Stimulated activated naive CD8-positive, alpha-beta T cell treated with anti-CD3 and anti-CD28 coated beads, Interleukin-15, amount 100 ng/mL, for 72 hours (primary cell): ENCODE measurements around the gene NT5C.
A peak's percentile ranks its signal among the peaks of the same experiment; 100 is the strongest.
"Not testable (repeated sequence)": the region's sequence is repeated elsewhere in the genome, so short reads cannot be mapped to it uniquely, and the experiment has no call there.

Experiments
- ATAC-seq: fragments of 150-1000 bp; cut with Tn5 transposase; 2 replicates; pipeline ENCODE4 v1.10.0; 2021; ENCODE audit warnings: mild to moderate bottlenecking, moderate library complexity
- DNase-seq, 2 donors: peaks; one replicate each; pipeline ENCODE4 v3.0.0; 2021 to 2022
- H3K27ac Mint-ChIP-seq, 2 donors: one replicate each; pipeline ENCODE4 v1.8.0; 2022; ENCODE audit warnings: mild to moderate bottlenecking in 2 of 2, mixed read lengths in 2 of 2, moderate library complexity in 2 of 2
- H3K27me3 Mint-ChIP-seq: one replicate; pipeline ENCODE4 v1.8.0; 2022; ENCODE audit warnings: mixed read lengths
- H3K4me1 Mint-ChIP-seq: one replicate; pipeline ENCODE4 v1.8.0; 2022; ENCODE audit warnings: mild to moderate bottlenecking, mixed read lengths
- H3K4me3 Mint-ChIP-seq, 2 donors: one replicate each; pipeline ENCODE4 v1.8.0; 2022; ENCODE audit warnings: mild to moderate bottlenecking in 2 of 2, mixed read lengths in 2 of 2, moderate library complexity in 1 of 2
- H3K9me3 Mint-ChIP-seq, 2 donors: one replicate each; pipeline ENCODE4 v1.8.0; 2022; ENCODE audit warnings: mixed read lengths in 2 of 2

NT5C gene

GRCh38 chr17:75131278-75132017 lies at the start of gene NT5C:
NT5C (minus strand) TSS chr17:75131742; CDS start chr17:75131707, 35 bp downstream.
- no peaks in the 10 kb centered on the region for H3K27me3 Mint-ChIP-seq
- DNase-seq (peak; percentile 80 to 81), ATAC-seq (peak; percentile 92)
- H3K4me3 Mint-ChIP-seq = peak within 1 kb of the TSS; percentile 91 to 95
- H3K27ac Mint-ChIP-seq = peak within 1 kb of the TSS; percentile 95 to 96
- H3K9me3 Mint-ChIP-seq = no peaks in the 10 kb centered on the region
- peaks cover 37% of the 10 kb centered on the region for H3K4me1 Mint-ChIP-seq

GRCh38 chr17:75181110-75181509 lies 49.6 kb upstream of the NT5C start:
- DNase-seq (no peak), ATAC-seq (no peak)
- Mint-ChIP-seq H3K4me1 (peaks cover 50% of the 10 kb centered on the region), H3K4me3 (peak overlapping the region; percentile 89 to 94), H3K27me3 (no peaks in the 10 kb centered on the region), H3K27ac (peak overlapping the region; percentile 80 to 88), H3K9me3 (no peaks in the 10 kb centered on the region)

- Mint-ChIP-seq H3K27ac (peak overlapping the region in 1 of 2 donors; percentile 82), H3K4me1 (peaks cover 43% of the 10 kb centered on the region)
These were observed 46.9 kb upstream of the NT5C start for GRCh38 chr17:75178453-75178852.

GRCh38 chr17:75176625-75177024 lies 45.1 kb upstream of the NT5C start:
- peak overlapping the region in 1 of 2 donors; percentile 74 for H3K27ac Mint-ChIP-seq

More at GRCh38 chr17:75178453-75178852, 46.9 kb upstream of the NT5C start:
- ATAC-seq (no peak), DNase-seq (no peak)
- H3K9me3 Mint-ChIP-seq = no peaks in the 10 kb centered on the region
- no peak overlapping the region for H3K4me3 Mint-ChIP-seq
- no peaks in the 10 kb centered on the region for H3K27me3 Mint-ChIP-seq

GRCh38 chr17:75174996-75175395 lies 43.5 kb upstream of the NT5C start:
- Mint-ChIP-seq H3K4me1 (peaks cover 39% of the 10 kb centered on the region), H3K4me3 (no peak overlapping the region), H3K27ac (no peak overlapping the region), H3K27me3 (no peaks in the 10 kb centered on the region), H3K9me3 (no peaks in the 10 kb centered on the region)
- no peak for ATAC-seq
- no peak for DNase-seq

More at GRCh38 chr17:75176625-75177024, 45.1 kb upstream of the NT5C start:
- DNase-seq (no peak), ATAC-seq (no peak)
- H3K9me3 Mint-ChIP-seq = no peaks in the 10 kb centered on the region
- H3K27me3 Mint-ChIP-seq = no peaks in the 10 kb centered on the region
- no peak overlapping the region for H3K4me3 Mint-ChIP-seq
- H3K4me1 Mint-ChIP-seq = peaks cover 53% of the 10 kb centered on the region

GRCh38 chr17:75173526-75173925 lies 42.0 kb upstream of the NT5C start:
- Mint-ChIP-seq H3K27me3 (no peaks in the 10 kb centered on the region), H3K27ac (no peak overlapping the region), H3K4me3 (no peak overlapping the region), H3K4me1 (peaks cover 28% of the 10 kb centered on the region), H3K9me3 (no peaks in the 10 kb centered on the region)
- no peak for ATAC-seq
- DNase-seq = no peak

GRCh38 chr17:75168998-75169397 lies 37.5 kb upstream of the NT5C start:
- no peak overlapping the region for H3K4me3 Mint-ChIP-seq
- no peaks in the 10 kb centered on the region for H3K9me3 Mint-ChIP-seq
- DNase-seq = no peak
- H3K4me1 Mint-ChIP-seq = peaks cover 20% of the 10 kb centered on the region
- ATAC-seq = no peak
- H3K27me3 Mint-ChIP-seq = no peaks in the 10 kb centered on the region
- no peak overlapping the region for H3K27ac Mint-ChIP-seq

- not testable (repeated sequence) for H3K9me3 Mint-ChIP-seq, DNase-seq, H3K4me3 Mint-ChIP-seq, H3K27me3 Mint-ChIP-seq, ATAC-seq, H3K4me1 Mint-ChIP-seq
- peak overlapping the region in 1 of 2 donors; percentile 63 for H3K27ac Mint-ChIP-seq
These were observed 33.1 kb upstream of the NT5C start for GRCh38 chr17:75164606-75165005.

- H3K27ac Mint-ChIP-seq = no peak overlapping the region
- no peak overlapping the region for H3K4me3 Mint-ChIP-seq
- no peaks in the 10 kb centered on the region for H3K9me3 Mint-ChIP-seq
- ATAC-seq (no peak), DNase-seq (no peak)
- H3K27me3 Mint-ChIP-seq = no peaks in the 10 kb centered on the region
- no peaks in the 10 kb centered on the region for H3K4me1 Mint-ChIP-seq
These were observed 31.5 kb upstream of the NT5C start for GRCh38 chr17:75163074-75163473.

GRCh38 chr17:75160211-75160610 lies 28.7 kb upstream of the NT5C start:
- ATAC-seq (no peak), DNase-seq (no peak)
- Mint-ChIP-seq H3K4me3 (no peak overlapping the region), H3K27ac (no peak overlapping the region), H3K27me3 (no peaks in the 10 kb centered on the region), H3K4me1 (peaks cover 12% of the 10 kb centered on the region), H3K9me3 (no peaks in the 10 kb centered on the region)

GRCh38 chr17:75159196-75160031 lies 27.9 kb upstream of the NT5C start:
- Mint-ChIP-seq H3K27ac (no peak overlapping the region), H3K4me1 (peaks cover 20% of the 10 kb centered on the region), H3K27me3 (no peaks in the 10 kb centered on the region), H3K4me3 (no peak overlapping the region), H3K9me3 (no peaks in the 10 kb centered on the region)
- DNase-seq = no peak
- no peak for ATAC-seq

- H3K27ac Mint-ChIP-seq = peak overlapping the region in 1 of 2 donors; percentile 33
These were observed 26.9 kb upstream of the NT5C start for GRCh38 chr17:75158480-75158879.

GRCh38 chr17:75155191-75155601 lies 23.7 kb upstream of the NT5C start:
- no peaks in the 10 kb centered on the region for H3K27me3 Mint-ChIP-seq
- DNase-seq = no peak
- H3K4me3 Mint-ChIP-seq = no peak overlapping the region
- no peak for ATAC-seq
- no peaks in the 10 kb centered on the region for H3K9me3 Mint-ChIP-seq
- peaks cover 36% of the 10 kb centered on the region for H3K4me1 Mint-ChIP-seq
- no peak overlapping the region for H3K27ac Mint-ChIP-seq

More at GRCh38 chr17:75158480-75158879, 26.9 kb upstream of the NT5C start:
- not testable (repeated sequence) for H3K27me3 Mint-ChIP-seq, ATAC-seq, H3K4me3 Mint-ChIP-seq, H3K9me3 Mint-ChIP-seq, DNase-seq
- H3K4me1 Mint-ChIP-seq = peaks cover 22% of the 10 kb centered on the region

- Mint-ChIP-seq H3K4me1 (peaks cover 36% of the 10 kb centered on the region), H3K9me3 (no peaks in the 10 kb centered on the region), H3K4me3 (peak within 1 kb of the TSS; percentile 93 to 96), H3K27me3 (no peaks in the 10 kb centered on the region), H3K27ac (peak within 1 kb of the TSS; percentile 90 to 99)
- ATAC-seq (peak; percentile 98), DNase-seq (peak; percentile 96 to 98)
These were observed 22.9 kb upstream of the NT5C start, which contains the start of gene JPT1 for GRCh38 chr17:75154195-75155106. JPT1 (minus strand) TSS chr17:75154512; CDS start chr17:75154397, 115 bp downstream.

- ATAC-seq = peak; percentile 4
These were observed 22.2 kb upstream of the NT5C start for GRCh38 chr17:75153780-75154194.

More at GRCh38 chr17:75153780-75154194, 22.2 kb upstream of the NT5C start:
- Mint-ChIP-seq H3K4me1 (peaks cover 36% of the 10 kb centered on the region), H3K4me3 (peak overlapping the region; percentile 93 to 96), H3K9me3 (no peaks in the 10 kb centered on the region), H3K27ac (peak overlapping the region; percentile 90 to 96), H3K27me3 (no peaks in the 10 kb centered on the region)
- peak in 1 of 2 donors; percentile 36 for DNase-seq
